ENCODE measurements around the gene BCR. TPM values are rescaled to one million over a fixed set of nuclear protein-coding genes. Genes with fewer than 3 reads are reported as not detected.

BCR gene
- total RNA-seq, 3 donors from 2014 or later, result 25.3 to 44.6 (median 35.1) TPM

GRCh38 chr22:23225337-23225723, 45.0 kb downstream of the BCR start:
- Histone ChIP-seq H3K9me3 (peaks cover 10 to 24% of the 10 kb centered on the region in 2 donors), H3K27ac (peak overlapping the region; percentile 57 to 74), H3K36me3 (no peaks in the 10 kb centered on the region), H3K4me3 (no peak overlapping the region), H3K4me1 (peaks cover 4 to 6% of the 10 kb centered on the region in 2 donors), H3K27me3 (no peaks in the 10 kb centered on the region)
- DNase-seq (ENCODE audit: low spot score in 2 of 2), result no peak
- intact Hi-C loops (cut with DNase I; ENCODE audit: low total_unique reads), result loop anchor here (2.0 kb wide), 1 partner anchor 47 kb away; no protein-coding TSS in a partner anchor
- TF ChIP-seq, protein P1, sequence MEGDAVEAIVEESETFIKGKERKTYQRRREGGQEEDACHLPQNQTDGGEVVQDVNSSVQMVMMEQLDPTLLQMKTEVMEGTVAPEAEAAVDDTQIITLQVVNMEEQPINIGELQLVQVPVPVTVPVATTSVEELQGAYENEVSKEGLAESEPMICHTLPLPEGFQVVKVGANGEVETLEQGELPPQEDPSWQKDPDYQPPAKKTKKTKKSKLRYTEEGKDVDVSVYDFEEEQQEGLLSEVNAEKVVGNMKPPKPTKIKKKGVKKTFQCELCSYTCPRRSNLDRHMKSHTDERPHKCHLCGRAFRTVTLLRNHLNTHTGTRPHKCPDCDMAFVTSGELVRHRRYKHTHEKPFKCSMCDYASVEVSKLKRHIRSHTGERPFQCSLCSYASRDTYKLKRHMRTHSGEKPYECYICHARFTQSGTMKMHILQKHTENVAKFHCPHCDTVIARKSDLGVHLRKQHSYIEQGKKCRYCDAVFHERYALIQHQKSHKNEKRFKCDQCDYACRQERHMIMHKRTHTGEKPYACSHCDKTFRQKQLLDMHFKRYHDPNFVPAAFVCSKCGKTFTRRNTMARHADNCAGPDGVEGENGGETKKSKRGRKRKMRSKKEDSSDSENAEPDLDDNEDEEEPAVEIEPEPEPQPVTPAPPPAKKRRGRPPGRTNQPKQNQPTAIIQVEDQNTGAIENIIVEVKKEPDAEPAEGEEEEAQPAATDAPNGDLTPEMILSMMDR (IDR thresholded peaks at IDR 0.05), result no peak
- no peak for TF ChIP-seq POLR2A (IDR thresholded peaks at IDR 0.05)
- TF ChIP-seq POLR2AphosphoS5 (IDR thresholded peaks at IDR 0.05), result no peak

GRCh38 chr22:23225724-23226496, 45.6 kb downstream of the BCR start:
- no peak for DNase-seq (ENCODE audit: low spot score in 2 of 2)
- H3K9me3 ChIP-seq, result peaks cover 10 to 24% of the 10 kb centered on the region in 2 donors
- no peak for TF ChIP-seq POLR2AphosphoS5 (IDR thresholded peaks at IDR 0.05)
- H3K4me3 ChIP-seq, result no peak overlapping the region
- no peaks in the 10 kb centered on the region for H3K36me3 ChIP-seq
- peak overlapping the region; percentile 57 to 74 for H3K27ac ChIP-seq
- peaks cover 3% of the 10 kb centered on the region in 2 donors for H3K4me1 ChIP-seq
- H3K27me3 ChIP-seq, result no peaks in the 10 kb centered on the region
- intact Hi-C loops (cut with DNase I; ENCODE audit: low total_unique reads), result loop anchor here (2.0 kb wide), 1 partner anchor 47 kb away; no protein-coding TSS in a partner anchor

- peak overlapping the region; percentile 22 to 74 for H3K27ac ChIP-seq
- TF ChIP-seq POLR2A (IDR thresholded peaks at IDR 0.05) (no peak), POLR2AphosphoS5 (IDR thresholded peaks at IDR 0.05) (no peak)
- TF ChIP-seq, protein P1 (IDR thresholded peaks at IDR 0.05), result no peak
- H3K9me3 ChIP-seq, result peaks cover 10 to 24% of the 10 kb centered on the region in 2 donors
- peaks cover 3% of the 10 kb centered on the region in 2 donors for H3K4me1 ChIP-seq
- no peaks in the 10 kb centered on the region for H3K36me3 ChIP-seq
- H3K4me3 ChIP-seq, result no peak overlapping the region
- intact Hi-C loops (cut with DNase I; ENCODE audit: low total_unique reads), result no loop called here
- no peaks in the 10 kb centered on the region for H3K27me3 ChIP-seq
- DNase-seq (ENCODE audit: low spot score in 2 of 2), result no peak
These were observed 46.2 kb downstream of the BCR start for GRCh38 chr22:23226497-23226850.

DNA sequence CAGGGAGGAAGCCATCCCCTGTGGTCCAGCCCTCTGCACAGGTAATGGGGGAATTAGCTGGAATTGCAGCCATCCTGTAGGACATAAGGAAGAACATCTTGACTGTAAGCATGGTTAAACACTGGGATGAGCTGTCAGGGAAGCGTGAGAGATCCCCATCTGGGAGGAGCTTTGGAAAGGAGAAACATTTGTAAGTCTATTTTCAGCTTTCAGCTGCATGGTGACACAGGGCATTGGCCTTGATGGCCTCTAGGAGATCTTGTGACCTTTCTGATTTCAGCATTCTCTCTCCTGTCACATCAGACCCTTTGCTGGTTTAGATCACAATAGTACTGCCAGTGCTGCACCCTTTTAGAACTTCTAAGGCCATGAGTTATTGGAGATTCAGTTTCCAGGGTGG, 47.1 kb downstream of the BCR start:
- peak overlapping the region; percentile 33 to 74 for H3K27ac ChIP-seq

DNA sequence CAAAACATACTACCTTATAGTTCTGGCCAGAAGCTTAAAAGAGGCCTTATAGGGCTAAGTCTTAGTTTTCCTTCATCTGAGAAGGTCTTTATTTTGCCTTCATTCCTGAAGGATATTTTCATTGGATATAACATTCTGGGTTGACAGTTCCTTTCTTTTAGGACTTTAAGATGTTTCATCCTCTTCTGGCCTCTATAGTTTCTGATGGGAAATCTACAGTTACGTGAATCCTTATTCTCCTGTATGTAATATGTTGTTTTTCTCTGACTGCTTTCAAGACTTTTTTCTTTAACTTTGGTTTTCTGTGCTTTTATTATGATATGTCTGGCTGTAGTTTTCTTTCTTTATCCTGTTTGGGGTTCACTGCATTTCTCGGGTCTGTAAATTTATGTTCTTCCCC, 48.2 kb downstream of the BCR start:
- Histone ChIP-seq H3K4me1 (peaks cover 3% of the 10 kb centered on the region in 2 donors), H3K4me3 (no peak overlapping the region), H3K27ac (no peak overlapping the region), H3K27me3 (no peaks in the 10 kb centered on the region), H3K9me3 (peaks cover 10 to 24% of the 10 kb centered on the region in 2 donors), H3K36me3 (no peaks in the 10 kb centered on the region)
- intact Hi-C loops (cut with DNase I; ENCODE audit: low total_unique reads), result no loop called here
- DNase-seq (ENCODE audit: low spot score in 2 of 2), result no peak
- TF ChIP-seq, protein P1 (IDR thresholded peaks at IDR 0.05), result no peak
- no peak for TF ChIP-seq POLR2AphosphoS5 (IDR thresholded peaks at IDR 0.05)
- TF ChIP-seq POLR2A (IDR thresholded peaks at IDR 0.05), result no peak

More for the DNA sequence above, 47.1 kb downstream of the BCR start:
- Histone ChIP-seq H3K27me3 (no peaks in the 10 kb centered on the region), H3K4me1 (peaks cover 3% of the 10 kb centered on the region in 2 donors), H3K36me3 (no peaks in the 10 kb centered on the region), H3K9me3 (peaks cover 10 to 24% of the 10 kb centered on the region in 2 donors), H3K4me3 (no peak overlapping the region)
- TF ChIP-seq, protein P1 (IDR thresholded peaks at IDR 0.05), result no peak
- TF ChIP-seq POLR2A (IDR thresholded peaks at IDR 0.05) (no peak), POLR2AphosphoS5 (IDR thresholded peaks at IDR 0.05) (no peak)
- DNase-seq (ENCODE audit: low spot score in 2 of 2), result no peak
- intact Hi-C loops (cut with DNase I; ENCODE audit: low total_unique reads), result no loop called here
